Measurements from ENCODE around the gene ALG3. TPM values are rescaled to one million over a fixed set of nuclear protein-coding genes. Genes with fewer than 3 reads are reported as not detected.

The ALG3 gene
- total and polyA plus RNA-seq, 9 of the 15 experiments (the other 6 are each of a cell fraction or from before 2014, with no cell fraction given), result 37.5 to 107 (median 80.1) TPM

- no peak for TF ChIP-seq CCAR2 (IDR thresholded peaks at IDR 0.05; ENCODE audit: low read depth, low read length)
- no peak for TF ChIP-seq ZNF695 (CRISPR knock-in tag; IDR thresholded peaks at IDR 0.05)
- TF ChIP-seq IFI16 (CRISPR knock-in tag; IDR thresholded peaks at IDR 0.05), result no peak
- no peak for TF ChIP-seq IRF1 (CRISPR knock-in tag; IDR thresholded peaks at IDR 0.05; ENCODE audit: borderline replicate concordance)
- no peak for TF ChIP-seq ZNF512 (tag; IDR thresholded peaks at IDR 0.05)
- TF ChIP-seq NR3C1 (CRISPR knock-in tag; IDR thresholded peaks at IDR 0.05), result no peak
- no peak; the same call in 1 of the 2 replicates for TF ChIP-seq HBP1 (CRISPR knock-in tag; IDR thresholded peaks at IDR 0.05)
- TF ChIP-seq ZFX (CRISPR knock-in tag; IDR thresholded peaks at IDR 0.05), result peak; percentile 52
- TF ChIP-seq NFE2 (IDR thresholded peaks at IDR 0.05; ENCODE audit: low read depth), result no peak
- TF ChIP-seq STAG1 (CRISPR knock-in tag; IDR thresholded peaks at IDR 0.05; ENCODE audit: borderline replicate concordance), result peak; percentile 84
- no peak for TF ChIP-seq MLX (CRISPR knock-in tag; conservative IDR thresholded peaks at IDR 0.05)
- TF ChIP-seq TARDBP (IDR thresholded peaks at IDR 0.05), result no peak
- peak; percentile 58 for TF ChIP-seq HMGN3 (IDR thresholded peaks at IDR 0.05; ENCODE audit: borderline replicate concordance, extremely low read depth, insufficient read length, low read depth, low read length)
- TF ChIP-seq MITF (IDR thresholded peaks at IDR 0.05), result no peak
- TF ChIP-seq ZBTB26 (CRISPR knock-in tag; IDR thresholded peaks at IDR 0.05), result no peak
- TF ChIP-seq GTF2E2 (tag; IDR thresholded peaks at IDR 0.05), result no peak
- TF ChIP-seq FOXO4 (CRISPR knock-in tag; IDR thresholded peaks at IDR 0.05), result no peak
- peak; percentile 66; the same call in 1 of the 2 replicates for TF ChIP-seq EHMT2 (IDR thresholded peaks at IDR 0.05)
- no peak for TF ChIP-seq ZSCAN29 (IDR thresholded peaks at IDR 0.05)
Measured at GRCh38 chr3:184241447-184242296, 7.1 kb downstream of the ALG3 start (continued).

Measured in K562 (cell line).